ENCODE data around the gene WIZ.

DNA sequence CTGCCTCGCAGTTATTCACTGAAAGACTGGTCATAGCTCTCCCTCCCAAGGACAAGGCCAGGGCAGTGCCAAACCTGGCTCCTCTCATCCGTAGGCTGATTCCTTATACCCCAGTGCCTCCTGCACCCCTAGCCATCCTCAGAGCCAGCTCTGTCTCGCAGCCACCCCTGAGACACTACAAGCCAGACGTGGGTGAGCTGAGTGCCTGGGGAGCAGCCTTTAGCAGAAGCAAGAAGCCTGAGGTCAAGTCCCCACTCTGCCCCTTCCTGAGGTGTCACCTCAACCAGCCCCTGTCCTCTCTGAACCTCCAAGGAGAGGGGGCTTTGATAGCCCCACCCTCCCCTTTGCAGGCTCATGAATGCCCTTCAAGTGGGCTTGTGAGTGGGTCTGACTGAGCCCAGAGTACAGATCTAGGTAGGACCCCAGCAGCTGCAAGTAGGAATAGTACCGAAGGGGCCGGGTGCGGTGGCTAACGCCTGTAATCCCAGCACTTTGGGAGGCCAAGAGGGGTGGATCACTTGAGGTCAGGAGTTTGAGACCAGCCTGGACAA lies 16.2 kb downstream of the WIZ start:
- TF ChIP-seq NFIC (IDR thresholded peaks at IDR 0.05) (no peak), FOXM1 (IDR thresholded peaks at IDR 0.05; ENCODE audit: borderline replicate concordance, low read depth) (no peak), ZBTB7A (IDR thresholded peaks at IDR 0.05; ENCODE audit: low read depth) (no peak), USF1 (IDR thresholded peaks at IDR 0.05) (no peak), TCF12 (IDR thresholded peaks at IDR 0.05; ENCODE audit: low read depth) (no peak), EP300 (IDR thresholded peaks at IDR 0.05; ENCODE audit: borderline replicate concordance) (no peak), TAF1 (IDR thresholded peaks at IDR 0.05; ENCODE audit: low read depth) (no peak), YY1 (IDR thresholded peaks at IDR 0.05; ENCODE audit: low read depth) (no peak), CEBPB (IDR thresholded peaks at IDR 0.05) (no peak), EGR1 (IDR thresholded peaks at IDR 0.05) (no peak)
- TF ChIP-seq, protein P1, sequence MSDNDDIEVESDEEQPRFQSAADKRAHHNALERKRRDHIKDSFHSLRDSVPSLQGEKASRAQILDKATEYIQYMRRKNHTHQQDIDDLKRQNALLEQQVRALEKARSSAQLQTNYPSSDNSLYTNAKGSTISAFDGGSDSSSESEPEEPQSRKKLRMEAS (IDR thresholded peaks at IDR 0.05) = no peak
- TF ChIP-seq, protein P2, sequence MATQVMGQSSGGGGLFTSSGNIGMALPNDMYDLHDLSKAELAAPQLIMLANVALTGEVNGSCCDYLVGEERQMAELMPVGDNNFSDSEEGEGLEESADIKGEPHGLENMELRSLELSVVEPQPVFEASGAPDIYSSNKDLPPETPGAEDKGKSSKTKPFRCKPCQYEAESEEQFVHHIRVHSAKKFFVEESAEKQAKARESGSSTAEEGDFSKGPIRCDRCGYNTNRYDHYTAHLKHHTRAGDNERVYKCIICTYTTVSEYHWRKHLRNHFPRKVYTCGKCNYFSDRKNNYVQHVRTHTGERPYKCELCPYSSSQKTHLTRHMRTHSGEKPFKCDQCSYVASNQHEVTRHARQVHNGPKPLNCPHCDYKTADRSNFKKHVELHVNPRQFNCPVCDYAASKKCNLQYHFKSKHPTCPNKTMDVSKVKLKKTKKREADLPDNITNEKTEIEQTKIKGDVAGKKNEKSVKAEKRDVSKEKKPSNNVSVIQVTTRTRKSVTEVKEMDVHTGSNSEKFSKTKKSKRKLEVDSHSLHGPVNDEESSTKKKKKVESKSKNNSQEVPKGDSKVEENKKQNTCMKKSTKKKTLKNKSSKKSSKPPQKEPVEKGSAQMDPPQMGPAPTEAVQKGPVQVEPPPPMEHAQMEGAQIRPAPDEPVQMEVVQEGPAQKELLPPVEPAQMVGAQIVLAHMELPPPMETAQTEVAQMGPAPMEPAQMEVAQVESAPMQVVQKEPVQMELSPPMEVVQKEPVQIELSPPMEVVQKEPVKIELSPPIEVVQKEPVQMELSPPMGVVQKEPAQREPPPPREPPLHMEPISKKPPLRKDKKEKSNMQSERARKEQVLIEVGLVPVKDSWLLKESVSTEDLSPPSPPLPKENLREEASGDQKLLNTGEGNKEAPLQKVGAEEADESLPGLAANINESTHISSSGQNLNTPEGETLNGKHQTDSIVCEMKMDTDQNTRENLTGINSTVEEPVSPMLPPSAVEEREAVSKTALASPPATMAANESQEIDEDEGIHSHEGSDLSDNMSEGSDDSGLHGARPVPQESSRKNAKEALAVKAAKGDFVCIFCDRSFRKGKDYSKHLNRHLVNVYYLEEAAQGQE (IDR thresholded peaks at IDR 0.05; ENCODE audit: low read depth) = no peak
